ENCODE results near the gene MOSPD3.
A peak's percentile ranks its signal among the peaks of the same experiment; 100 is the strongest.
"Not testable (repeated sequence)": the region's sequence is repeated elsewhere in the genome, so short reads cannot be mapped to it uniquely, and the experiment has no call there.

Gene MOSPD3

GRCh38 chr7:100626530-100627237, 14.3 kb downstream of the MOSPD3 start:
- peak; percentile 78 to 91 (median 82) for DNase-seq

- DNase-seq: no peak
These were observed 14.9 kb downstream of the MOSPD3 start for GRCh38 chr7:100627238-100627549.

- DNase-seq: peak; percentile 60 to 76 (median 60)
These were observed 16.9 kb downstream of the MOSPD3 start for GRCh38 chr7:100629117-100629716.

- no peak for DNase-seq
These were observed 17.7 kb downstream of the MOSPD3 start for GRCh38 chr7:100630066-100630465.

DNA sequence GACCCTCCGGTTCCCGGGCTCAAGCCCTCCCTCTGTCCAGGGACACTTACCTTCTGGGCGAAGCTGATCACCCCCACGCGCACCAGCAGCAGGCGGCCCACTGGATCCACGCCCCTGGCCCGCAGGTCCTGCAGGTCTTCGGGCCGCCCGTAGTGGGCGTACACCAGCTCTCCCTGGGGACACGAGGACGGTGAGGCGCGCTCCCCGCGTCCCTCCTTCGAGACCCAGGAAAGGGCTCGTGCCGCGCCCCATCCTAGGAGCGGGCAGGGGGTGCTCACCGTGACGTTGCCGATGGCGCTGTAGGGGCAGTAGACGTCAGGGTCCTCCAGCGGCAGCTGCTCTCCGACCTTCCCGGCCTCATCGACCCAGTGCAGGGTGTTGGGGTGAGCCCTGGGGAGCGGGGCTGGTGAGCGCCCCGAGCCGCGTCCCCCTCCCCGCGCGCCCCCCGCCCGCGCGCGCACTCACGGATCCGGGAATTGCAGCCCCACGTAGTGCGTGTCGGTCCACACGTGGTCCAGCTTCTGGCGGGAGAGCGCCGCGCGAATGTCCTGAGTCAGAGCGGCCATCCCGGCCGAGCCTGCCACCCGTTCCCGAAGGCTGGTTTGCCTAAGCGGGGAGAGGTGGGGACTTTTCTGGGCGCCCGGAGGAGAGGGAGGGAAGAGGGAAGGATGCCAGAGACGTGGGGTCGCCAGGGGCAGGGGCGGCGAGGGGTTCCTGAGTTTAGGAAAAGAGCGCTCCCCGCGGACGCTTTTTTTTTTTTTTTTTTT, 20.8 kb downstream of the MOSPD3 start:
- DNase-seq: peak; percentile 62 to 79 (median 71)

DNA sequence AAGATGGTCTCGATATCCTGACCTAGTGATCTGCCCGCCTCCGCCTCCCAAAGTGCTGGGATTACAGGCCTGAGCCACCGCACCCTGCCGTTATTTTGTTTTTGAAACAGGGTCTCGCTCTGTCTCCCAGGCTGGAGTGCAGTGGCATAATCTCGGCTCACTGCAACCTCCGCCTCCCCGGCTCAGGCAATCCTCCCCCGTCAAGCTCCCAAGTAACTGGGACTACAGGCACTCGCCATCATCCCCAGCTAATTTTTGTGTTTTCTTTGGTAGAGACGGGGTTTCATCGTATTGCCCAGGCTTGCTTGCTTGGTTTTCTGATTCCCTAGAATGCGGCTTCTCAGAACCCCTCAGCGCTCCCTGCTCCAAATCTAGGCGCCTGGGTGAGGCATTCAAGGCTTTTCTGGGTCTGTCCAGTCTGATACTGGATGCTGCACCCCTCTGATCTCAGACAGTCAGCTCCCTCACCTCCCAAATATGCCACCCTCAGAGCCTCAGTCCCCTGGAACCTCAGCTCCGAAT, 27.7 kb downstream of the MOSPD3 start:
- DNase-seq: no peak

- DNase-seq: no peak
These were observed 28.4 kb downstream of the MOSPD3 start for GRCh38 chr7:100640517-100641440.

- no peak for DNase-seq
These were observed 29.1 kb downstream of the MOSPD3 start, which contains the start of gene TFR2 for GRCh38 chr7:100641463-100641859. Gene TFR2, minus strand, starts transcription at chr7:100641552. Its CDS starts 43 bp downstream, at chr7:100641509.

DNA sequence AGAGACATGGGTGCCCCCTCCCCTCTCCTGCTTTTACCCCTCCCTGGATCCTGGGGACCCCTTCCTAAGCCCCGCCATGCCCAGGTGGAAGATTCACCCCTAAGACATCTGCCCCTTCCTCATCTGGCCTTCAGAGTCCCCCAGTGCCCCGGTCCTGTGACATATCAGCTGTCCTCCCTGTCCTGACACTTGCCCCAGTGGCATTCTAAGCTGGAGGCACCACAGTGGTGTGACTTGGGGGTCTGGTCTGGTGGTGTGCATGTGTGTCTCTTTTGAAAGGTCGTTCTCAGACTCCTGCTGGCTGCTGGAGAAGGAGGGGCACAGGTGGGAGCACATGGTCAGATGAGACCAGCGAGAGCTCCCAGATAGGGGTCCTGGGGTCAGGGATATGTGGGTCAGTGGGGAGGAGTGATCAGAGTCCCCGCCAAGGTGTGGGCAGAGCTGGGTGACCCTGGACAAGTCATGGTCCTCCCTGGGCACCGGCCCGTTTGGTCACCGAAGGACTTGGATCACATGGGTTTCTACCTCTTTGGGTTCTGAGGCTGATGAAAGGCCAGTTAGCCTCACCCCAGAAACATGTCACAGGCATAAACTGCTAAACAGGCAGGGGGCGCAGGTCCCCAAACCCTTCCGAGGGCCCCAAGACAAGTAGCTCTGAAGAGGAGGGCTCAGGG, 29.7 kb downstream of the MOSPD3 start:
- no peak for DNase-seq

- peak in 1 of 3 donors; percentile 13 for DNase-seq
These were observed 30.2 kb downstream of the MOSPD3 start for GRCh38 chr7:100642534-100642907.

- DNase-seq: no peak
These were observed 37.7 kb downstream of the MOSPD3 start for GRCh38 chr7:100649826-100650565.

DNA sequence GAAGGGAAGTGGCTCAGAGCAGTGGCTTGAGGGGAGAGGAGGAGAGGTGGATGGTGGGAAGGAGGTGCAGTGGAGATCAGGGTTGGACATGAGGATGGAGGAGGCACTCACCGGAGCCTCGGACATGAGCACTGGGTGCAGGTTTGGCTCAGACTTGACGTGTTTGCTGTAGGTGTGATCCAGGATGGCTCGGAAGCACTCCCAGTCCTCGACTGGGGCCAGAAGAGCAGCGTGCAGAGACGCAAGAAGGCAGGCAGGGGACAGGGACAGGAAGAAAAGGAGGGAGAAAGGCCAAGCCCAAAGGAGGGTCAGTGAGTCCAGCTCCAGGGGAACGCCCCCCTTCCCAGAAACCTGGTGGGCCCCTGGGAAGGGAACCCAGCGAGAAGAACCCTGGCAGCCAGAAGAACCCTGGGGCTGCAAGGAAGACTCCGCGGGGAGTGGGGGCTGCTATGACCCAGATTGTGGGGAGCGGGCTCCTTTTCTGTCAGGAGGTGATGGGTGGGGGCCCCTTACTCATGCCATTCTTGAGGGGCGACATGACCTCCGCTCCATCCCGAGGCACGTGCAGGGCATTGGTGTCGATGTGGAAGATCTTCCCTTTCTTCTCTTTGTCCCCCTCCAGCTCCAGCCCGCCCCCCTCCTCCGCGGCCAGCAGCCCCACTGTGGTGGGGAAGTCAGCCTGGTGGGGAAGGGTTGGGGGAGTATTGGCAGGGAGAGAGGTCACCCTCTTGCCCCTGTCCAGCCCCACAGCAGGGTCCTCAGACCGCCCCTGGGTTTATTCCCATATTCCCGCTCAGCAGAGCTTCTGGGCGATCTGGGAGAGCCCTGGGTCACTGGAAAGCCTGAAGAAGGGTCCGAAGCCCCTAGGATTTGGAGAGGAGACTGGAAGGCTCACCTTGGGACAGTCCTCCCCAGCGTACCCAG, 42.8 kb downstream of the MOSPD3 start:
- no peak for DNase-seq

DNA sequence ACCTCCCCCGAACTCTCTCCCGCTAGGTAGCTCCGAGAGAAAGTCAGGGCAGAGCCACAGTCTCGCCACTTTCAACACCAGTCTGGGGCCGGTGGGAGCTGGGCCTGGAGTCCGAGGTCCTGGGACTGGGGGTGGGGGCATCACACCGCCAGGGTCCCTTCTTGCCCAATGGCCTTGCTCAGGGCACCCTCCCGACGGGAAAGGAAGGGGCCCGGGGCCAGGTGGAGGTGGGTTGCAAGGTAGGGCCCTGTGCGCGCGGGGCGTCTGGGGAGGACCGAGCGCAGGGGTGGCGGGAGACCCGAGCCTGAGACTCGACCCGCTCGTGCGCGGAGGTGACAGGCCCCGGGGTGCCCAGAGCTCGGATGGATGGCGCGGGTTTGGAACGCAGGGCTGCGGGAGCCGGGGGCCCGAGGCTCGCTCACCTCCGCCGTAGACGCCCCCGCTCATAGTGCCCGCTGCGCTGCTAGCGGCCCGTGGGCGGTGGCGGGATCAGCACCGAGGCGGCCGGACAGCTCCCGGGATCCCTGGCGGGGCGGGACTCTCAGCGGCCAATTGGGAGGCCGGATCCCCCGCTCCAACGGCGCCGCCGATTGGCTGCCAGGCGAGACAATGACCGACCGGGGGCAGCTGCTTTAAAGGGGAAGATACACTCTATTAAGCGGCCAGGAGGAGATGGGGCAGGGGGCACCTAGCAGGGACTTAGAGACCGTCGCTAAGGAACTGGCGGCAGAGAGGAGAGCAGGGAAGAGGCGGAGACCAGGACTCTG, 43.8 kb downstream of the MOSPD3 start, which contains the start of gene ACTL6B:
Gene ACTL6B (minus strand): TSS at position 541 of the 767 bp plus-strand sequence. CDS start 94 bp downstream, at position 447.
- peak; percentile 72 to 88 (median 76) for DNase-seq

- not testable (repeated sequence) for DNase-seq
These were observed 49.9 kb downstream of the MOSPD3 start for GRCh38 chr7:100662194-100662776.
